BLaER1 (cell line): ENCODE measurements around the gene GNB1L.

Experiments
- H3K27ac ChIP-seq: shearing (Covaris generic); formaldehyde crosslinking; 2 replicates; pipeline ENCODE4 v1.8.1; 2022
- H3K27me3 ChIP-seq: shearing (Covaris generic); formaldehyde crosslinking; 2 replicates; pipeline ENCODE4 v1.8.1; 2022
- H3K36me3 ChIP-seq: shearing (Covaris generic); formaldehyde crosslinking; 2 replicates; pipeline ENCODE4 v1.8.1; 2022
- H3K4me1 ChIP-seq: shearing (Covaris generic); formaldehyde crosslinking; 2 replicates; pipeline ENCODE4 v1.8.1; 2022
- H3K4me2 ChIP-seq: shearing (Covaris generic); formaldehyde crosslinking; 2 replicates; pipeline ENCODE4 v1.8.1; 2022
- H3K4me3 ChIP-seq: shearing (Covaris generic); formaldehyde crosslinking; 2 replicates; pipeline ENCODE4 v1.8.1; 2022
- H3K9ac ChIP-seq: shearing (Covaris generic); formaldehyde crosslinking; 2 replicates; pipeline ENCODE4 v1.8.1; 2022
- H3K9me3 ChIP-seq: shearing (Covaris generic); formaldehyde crosslinking; 2 replicates; pipeline ENCODE4 v1.8.1; 2022
- H4K20me1 ChIP-seq: shearing (Covaris generic); formaldehyde crosslinking; 2 replicates; pipeline ENCODE4 v1.8.1; 2022
- Cebpa-rat ChIP-seq: shearing (Covaris generic); IDR thresholded peaks from 2 replicates; pipeline ENCODE4 v1.8.1; 2022

Gene GNB1L

DNA sequence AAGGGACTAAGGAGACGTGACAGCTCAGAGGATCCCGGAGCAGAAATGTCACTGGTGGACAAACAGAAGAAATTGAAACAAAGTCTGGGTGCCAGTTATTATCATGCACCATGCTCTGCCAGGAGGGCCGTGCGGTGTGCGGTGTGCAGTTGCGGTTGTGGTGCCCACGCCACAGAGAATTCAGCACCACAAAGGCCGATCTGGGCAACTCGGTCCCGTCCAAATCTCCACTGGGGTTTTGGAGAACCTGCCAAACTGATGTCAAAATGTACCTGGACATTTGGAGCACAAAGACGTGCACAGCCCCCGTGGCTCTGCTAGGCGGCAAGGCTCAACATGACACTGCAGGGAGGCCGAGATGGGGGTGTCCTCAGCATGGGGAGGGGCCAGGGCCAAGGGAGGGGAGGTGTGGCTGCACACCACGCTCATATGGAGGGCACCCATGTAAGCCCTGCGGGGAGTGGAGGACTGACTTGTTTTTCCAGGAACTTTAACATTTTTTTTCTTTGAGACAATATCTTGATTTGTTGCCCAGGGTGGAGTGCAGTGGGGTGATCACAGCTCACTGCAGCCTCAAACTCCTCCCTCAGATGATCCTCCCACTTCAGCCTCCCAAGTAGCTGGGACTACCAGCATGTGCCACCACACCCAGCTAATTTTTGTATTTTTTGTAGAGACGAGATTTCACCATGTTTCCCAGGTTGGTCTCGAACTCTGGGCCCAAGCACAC, 39.4 kb downstream of the GNB1L start:
- H3K27ac ChIP-seq, result no peak overlapping the region
- no peak for TF ChIP-seq Cebpa-rat

DNA sequence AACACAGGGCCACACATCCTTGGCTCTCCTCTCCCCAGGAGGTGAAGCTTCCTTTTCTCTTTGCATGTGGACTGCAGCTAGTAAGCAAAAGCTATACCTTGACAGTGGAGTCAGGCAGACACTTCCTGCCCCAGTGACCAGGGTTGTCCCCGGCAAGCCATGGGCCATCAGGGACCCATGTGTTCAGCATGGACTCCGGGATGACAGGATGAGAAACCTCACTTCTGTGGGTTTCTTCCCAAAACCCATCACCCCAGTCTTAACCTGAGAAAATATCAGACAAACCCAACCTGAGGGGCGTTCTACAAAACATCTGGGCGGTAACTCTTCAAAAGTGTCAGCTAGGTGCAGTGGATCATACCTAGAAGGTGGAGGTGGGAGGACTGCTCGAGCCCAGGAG, 40.2 kb downstream of the GNB1L start:
- Histone ChIP-seq H3K4me1 (peaks cover 59% of the 10 kb centered on the region), H3K4me2 (no peak overlapping the region), H3K9me3 (no peaks in the 10 kb centered on the region), H4K20me1 (peaks cover 29% of the 10 kb centered on the region), H3K36me3 (peaks cover 12% of the 10 kb centered on the region; the same call in 1 of the 2 replicates), H3K9ac (no peak overlapping the region), H3K27ac (no peak overlapping the region), H3K4me3 (no peak overlapping the region), H3K27me3 (no peaks in the 10 kb centered on the region)
- TF ChIP-seq Cebpa-rat, result no peak

More for the DNA sequence above, 39.4 kb downstream of the GNB1L start:
- H3K4me2 ChIP-seq, result no peak overlapping the region
- peaks cover 67% of the 10 kb centered on the region for H3K4me1 ChIP-seq
- no peak overlapping the region for H3K4me3 ChIP-seq
- no peaks in the 10 kb centered on the region for H3K9me3 ChIP-seq
- no peak overlapping the region for H3K9ac ChIP-seq
- H4K20me1 ChIP-seq, result peaks cover 38% of the 10 kb centered on the region
- peaks cover 12% of the 10 kb centered on the region; the same call in 1 of the 2 replicates for H3K36me3 ChIP-seq
- H3K27me3 ChIP-seq, result no peaks in the 10 kb centered on the region

DNA sequence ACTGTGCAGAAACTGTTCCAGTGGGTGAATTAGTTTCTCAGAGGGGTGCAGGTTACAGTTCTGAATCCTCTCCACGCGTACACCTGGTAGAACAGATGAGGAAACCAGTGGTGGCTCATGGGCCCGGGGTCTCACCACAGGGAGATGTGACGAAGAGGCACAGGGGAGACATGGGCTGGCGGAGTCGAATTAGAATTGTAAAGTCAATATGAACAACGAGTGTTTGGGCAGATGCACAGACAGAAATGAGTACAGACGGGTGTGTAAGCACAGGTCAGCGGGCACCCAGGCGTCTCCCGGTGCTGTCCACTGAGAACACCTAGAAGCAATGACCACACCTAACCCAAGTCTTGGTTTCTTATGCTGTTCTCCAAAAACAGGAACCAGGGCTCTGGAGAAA, 41.8 kb downstream of the GNB1L start:
- Histone ChIP-seq H3K4me2 (peak overlapping the region; percentile 28; the same call in 1 of the 2 replicates), H4K20me1 (peaks cover 18% of the 10 kb centered on the region; the same call in 1 of the 2 replicates), H3K9me3 (no peaks in the 10 kb centered on the region), H3K27ac (no peak overlapping the region), H3K4me3 (no peak overlapping the region), H3K9ac (no peak overlapping the region), H3K27me3 (no peaks in the 10 kb centered on the region), H3K4me1 (peaks cover 56% of the 10 kb centered on the region), H3K36me3 (peaks cover 12% of the 10 kb centered on the region; the same call in 1 of the 2 replicates)
- no peak for TF ChIP-seq Cebpa-rat

DNA sequence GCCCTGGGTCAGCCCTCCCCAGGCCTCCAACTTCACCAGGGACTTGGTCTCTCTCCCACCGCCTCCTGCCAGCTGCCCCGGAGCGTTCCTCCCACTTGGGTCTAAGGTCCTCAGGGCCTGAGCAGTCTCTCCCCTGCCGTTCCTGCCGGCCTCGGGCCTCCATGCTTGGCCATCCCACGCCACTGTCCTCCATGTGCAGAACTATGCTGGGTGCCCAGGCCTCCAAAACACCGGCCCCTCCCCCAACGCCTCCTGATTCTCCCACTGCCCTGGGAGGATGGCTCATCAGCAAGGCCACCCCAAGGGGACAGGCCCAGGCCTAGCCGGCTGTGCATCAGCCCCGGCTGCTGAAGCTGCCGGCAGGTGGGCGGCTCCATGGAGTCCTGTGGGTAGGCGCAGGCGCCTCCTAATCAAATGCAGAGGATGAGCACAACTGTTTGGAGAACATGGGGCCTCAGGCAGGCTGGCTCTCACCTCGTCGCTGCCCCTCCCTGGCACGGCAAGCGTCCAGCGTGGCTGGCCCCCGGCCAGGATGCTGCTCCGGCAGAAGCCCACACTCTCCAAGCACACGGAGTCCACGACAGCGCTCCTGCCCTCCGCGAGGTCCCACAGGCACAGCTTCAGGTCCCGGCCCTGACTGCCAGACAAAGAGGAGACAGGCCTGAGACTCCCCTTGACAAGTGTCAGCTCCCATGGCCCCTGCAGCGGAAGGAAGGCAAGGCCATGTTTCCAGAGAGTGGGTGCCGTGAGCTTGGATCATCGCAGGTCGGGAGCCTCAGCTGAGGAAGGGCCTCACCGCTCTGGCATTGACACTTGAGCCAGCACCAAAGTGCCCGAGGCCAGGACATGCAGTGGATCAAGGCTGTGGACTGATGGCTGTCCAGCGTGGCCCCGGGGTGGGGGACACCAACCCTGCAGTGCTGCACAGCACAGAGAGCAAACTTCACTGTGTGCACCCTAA, 42.6 kb downstream of the GNB1L start:
- Histone ChIP-seq H3K4me3 (no peak overlapping the region), H3K27ac (no peak overlapping the region), H4K20me1 (peaks cover 19% of the 10 kb centered on the region; the same call in 1 of the 2 replicates), H3K27me3 (no peaks in the 10 kb centered on the region), H3K4me2 (peak overlapping the region; percentile 28; the same call in 1 of the 2 replicates), H3K9me3 (no peaks in the 10 kb centered on the region), H3K9ac (no peak overlapping the region), H3K4me1 (peaks cover 56% of the 10 kb centered on the region), H3K36me3 (peaks cover 12% of the 10 kb centered on the region; the same call in 1 of the 2 replicates)
- TF ChIP-seq Cebpa-rat, result no peak

DNA sequence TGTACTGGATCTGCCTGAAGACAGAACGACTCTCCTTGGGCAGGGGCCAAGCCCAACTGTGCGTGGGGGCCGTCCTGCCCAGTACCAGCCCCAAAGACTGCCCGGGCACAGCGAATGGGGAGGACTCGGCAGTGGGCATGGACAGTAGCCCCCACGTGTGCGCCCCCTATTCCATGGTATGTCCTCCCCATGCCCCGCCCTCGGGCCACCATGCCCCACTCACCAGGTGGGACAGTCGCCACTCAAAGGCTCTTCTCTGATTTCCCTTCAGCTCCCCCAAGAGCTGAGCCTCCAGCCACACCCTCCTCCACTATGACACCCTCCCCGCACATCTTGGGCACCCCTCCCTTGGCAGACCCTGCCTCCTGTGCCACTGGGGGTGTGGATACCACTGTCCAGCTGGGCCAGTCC, 43.5 kb downstream of the GNB1L start:
- Histone ChIP-seq H3K27ac (no peak overlapping the region), H4K20me1 (peaks cover 16% of the 10 kb centered on the region; the same call in 1 of the 2 replicates), H3K9ac (no peak overlapping the region), H3K9me3 (no peaks in the 10 kb centered on the region), H3K4me1 (peaks cover 56% of the 10 kb centered on the region), H3K4me3 (no peak overlapping the region), H3K27me3 (no peaks in the 10 kb centered on the region), H3K36me3 (peaks cover 12% of the 10 kb centered on the region; the same call in 1 of the 2 replicates), H3K4me2 (peak overlapping the region; percentile 21; the same call in 1 of the 2 replicates)
- no peak for TF ChIP-seq Cebpa-rat

DNA sequence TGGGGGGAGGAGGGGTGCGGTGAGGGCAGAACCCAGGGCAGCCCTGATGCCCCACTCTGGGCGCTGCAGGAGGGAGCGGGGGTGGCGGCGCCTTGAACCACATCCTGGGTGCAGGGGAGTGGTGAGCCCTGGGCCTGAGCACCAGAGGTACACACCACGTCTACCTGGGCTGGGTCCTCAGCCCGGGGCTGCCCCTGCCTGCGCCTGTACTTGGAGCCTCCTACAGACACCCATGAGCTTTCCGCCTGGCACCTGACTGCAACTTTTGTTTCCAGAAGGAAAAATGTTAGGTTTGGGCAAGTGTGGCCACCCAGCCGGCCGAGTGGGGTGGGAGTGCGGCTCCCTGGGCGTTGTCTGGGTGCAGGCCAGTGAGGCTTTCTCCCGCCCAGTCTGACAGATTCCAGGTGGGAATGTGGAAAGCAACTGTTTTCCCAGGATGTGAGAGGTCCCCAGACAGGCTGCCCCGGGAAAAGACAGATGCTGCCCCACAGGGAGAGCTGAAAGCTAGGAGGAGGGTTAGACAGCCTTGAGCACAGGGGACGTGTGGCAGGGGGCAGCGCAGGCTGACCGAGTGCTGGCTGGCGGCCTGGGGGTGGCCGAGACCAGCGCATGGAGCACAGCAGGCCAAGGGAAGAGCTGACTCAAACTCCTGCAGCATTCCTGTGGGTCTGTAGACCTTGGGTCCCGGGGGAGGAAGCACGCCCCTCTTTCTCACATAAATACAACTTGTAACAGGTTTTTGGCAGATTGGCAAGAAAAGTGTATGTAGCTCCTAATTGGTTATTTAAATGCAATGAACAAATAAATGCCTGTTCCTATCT, 44.1 kb downstream of the GNB1L start:
- no peak overlapping the region for H3K4me3 ChIP-seq
- H3K27ac ChIP-seq, result no peak overlapping the region
- H3K4me2 ChIP-seq, result peak overlapping the region; percentile 21; the same call in 1 of the 2 replicates
- TF ChIP-seq Cebpa-rat, result no peak
- H3K9ac ChIP-seq, result no peak overlapping the region
- no peaks in the 10 kb centered on the region for H3K9me3 ChIP-seq
- H4K20me1 ChIP-seq, result peaks cover 16% of the 10 kb centered on the region; the same call in 1 of the 2 replicates
- peaks cover 57% of the 10 kb centered on the region for H3K4me1 ChIP-seq
- peaks cover 12% of the 10 kb centered on the region; the same call in 1 of the 2 replicates for H3K36me3 ChIP-seq
- H3K27me3 ChIP-seq, result no peaks in the 10 kb centered on the region

DNA sequence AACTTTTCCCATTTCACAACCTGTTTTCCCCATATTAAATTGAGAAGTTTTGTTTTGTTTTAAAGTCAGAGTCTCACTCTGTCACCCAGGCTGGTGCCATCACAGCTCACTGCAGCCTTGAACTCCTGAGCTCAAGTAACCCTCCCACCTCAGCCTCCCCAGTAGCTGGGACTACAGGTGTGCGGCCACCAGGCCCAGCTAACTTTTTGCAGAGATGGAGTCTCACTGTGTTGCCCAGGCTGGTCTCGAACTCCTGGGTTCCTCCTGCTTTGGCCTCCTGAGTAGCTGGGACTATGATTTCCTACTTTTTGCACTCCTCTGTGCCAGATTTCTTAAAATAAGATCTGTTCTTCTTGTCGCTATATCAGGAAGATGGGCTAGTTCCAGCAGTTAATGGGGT, 44.9 kb downstream of the GNB1L start:
- Histone ChIP-seq H3K4me1 (peaks cover 66% of the 10 kb centered on the region), H4K20me1 (peaks cover 16% of the 10 kb centered on the region; the same call in 1 of the 2 replicates)

DNA sequence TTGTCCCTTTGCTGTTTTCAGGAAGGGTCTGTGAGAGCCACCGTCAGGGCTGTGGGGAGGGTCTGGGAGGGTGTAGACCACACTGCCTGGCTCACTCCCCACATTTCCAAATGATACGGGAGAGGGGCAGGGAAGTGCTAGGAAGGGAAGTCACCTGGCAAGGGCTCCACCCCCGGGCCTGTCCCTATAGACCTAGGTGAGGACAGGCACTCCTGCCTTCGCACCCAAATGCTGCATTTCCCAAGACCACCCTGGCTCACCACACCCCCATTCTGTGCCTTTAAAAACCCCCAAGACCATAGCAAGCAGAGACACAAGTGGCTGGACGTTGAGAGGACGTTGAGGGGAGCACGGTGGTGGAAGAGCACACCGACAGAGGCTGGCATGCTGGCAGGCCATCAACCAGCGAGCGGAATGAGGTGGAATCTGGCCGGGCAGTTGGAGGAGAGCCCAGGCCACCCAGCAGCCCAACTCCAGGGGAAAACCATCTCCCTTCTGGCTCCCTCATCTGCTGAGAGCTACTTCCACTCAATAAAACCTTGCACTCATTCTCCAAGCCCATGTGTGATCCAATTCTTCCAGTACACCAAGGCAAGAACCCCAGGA, 45.7 kb downstream of the GNB1L start:
- Histone ChIP-seq H3K36me3 (peaks cover 12% of the 10 kb centered on the region; the same call in 1 of the 2 replicates), H3K9ac (no peak overlapping the region), H3K27me3 (no peaks in the 10 kb centered on the region), H3K9me3 (no peaks in the 10 kb centered on the region), H3K4me3 (no peak overlapping the region), H4K20me1 (peaks cover 16% of the 10 kb centered on the region; the same call in 1 of the 2 replicates), H3K4me1 (peaks cover 68% of the 10 kb centered on the region), H3K4me2 (peak overlapping the region; percentile 93; the same call in 1 of the 2 replicates), H3K27ac (no peak overlapping the region)
- no peak for TF ChIP-seq Cebpa-rat

More for the DNA sequence above, 44.9 kb downstream of the GNB1L start:
- Histone ChIP-seq H3K4me2 (no peak overlapping the region), H3K9me3 (no peaks in the 10 kb centered on the region), H3K9ac (no peak overlapping the region), H3K27me3 (no peaks in the 10 kb centered on the region), H3K27ac (no peak overlapping the region), H3K36me3 (peaks cover 12% of the 10 kb centered on the region; the same call in 1 of the 2 replicates), H3K4me3 (no peak overlapping the region)
- no peak for TF ChIP-seq Cebpa-rat
